ENCODE data around the gene POU2AF2.

DNA sequence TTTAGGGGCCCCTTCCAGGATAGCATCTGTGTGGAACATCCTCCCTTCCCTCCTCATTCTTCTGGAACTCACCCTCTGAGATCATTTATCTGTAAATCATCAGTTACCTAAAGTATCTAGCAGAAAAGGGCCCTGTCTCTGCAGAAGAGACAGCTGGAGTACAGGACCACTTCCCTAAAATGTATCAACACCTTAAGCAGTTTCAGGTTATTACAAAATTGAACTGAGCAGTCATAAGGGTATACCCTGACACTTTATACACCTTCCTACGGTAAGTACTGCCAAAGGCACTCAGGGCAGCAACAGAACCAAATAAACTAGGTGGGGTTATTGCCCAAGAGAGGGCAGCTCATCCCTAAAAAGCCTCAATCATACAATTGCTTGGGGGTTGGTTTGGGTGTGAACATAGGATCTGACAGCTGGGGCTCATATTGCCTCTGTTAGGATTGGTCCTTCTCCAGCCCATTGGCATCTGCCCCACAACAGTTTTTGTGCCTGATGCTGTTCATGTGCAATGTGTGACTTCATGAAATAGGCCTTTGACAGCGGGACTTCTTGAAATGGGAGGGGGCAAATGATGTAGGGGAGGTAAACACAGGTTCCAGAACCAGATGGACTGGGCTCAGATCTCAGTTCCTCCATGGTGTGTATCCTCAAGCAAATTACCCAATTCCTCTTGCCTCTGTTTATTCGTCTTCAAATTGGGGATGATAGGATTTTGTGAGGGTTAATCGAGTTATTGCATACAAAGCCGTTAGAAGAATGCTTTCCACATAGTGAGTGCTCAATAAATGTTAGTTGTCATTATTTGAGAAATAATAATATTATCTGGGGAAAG lies 55.7 kb downstream of the POU2AF2 start:
- TF ChIP-seq, protein P1, sequence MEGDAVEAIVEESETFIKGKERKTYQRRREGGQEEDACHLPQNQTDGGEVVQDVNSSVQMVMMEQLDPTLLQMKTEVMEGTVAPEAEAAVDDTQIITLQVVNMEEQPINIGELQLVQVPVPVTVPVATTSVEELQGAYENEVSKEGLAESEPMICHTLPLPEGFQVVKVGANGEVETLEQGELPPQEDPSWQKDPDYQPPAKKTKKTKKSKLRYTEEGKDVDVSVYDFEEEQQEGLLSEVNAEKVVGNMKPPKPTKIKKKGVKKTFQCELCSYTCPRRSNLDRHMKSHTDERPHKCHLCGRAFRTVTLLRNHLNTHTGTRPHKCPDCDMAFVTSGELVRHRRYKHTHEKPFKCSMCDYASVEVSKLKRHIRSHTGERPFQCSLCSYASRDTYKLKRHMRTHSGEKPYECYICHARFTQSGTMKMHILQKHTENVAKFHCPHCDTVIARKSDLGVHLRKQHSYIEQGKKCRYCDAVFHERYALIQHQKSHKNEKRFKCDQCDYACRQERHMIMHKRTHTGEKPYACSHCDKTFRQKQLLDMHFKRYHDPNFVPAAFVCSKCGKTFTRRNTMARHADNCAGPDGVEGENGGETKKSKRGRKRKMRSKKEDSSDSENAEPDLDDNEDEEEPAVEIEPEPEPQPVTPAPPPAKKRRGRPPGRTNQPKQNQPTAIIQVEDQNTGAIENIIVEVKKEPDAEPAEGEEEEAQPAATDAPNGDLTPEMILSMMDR (IDR thresholded peaks at IDR 0.05; ENCODE audit: poor library complexity): no peak
- TF ChIP-seq EZH2phosphoT487 (IDR thresholded peaks at IDR 0.05; ENCODE audit: low read depth, severe bottlenecking, unreplicated experiment): no peak

All from hepatocyte (in vitro differentiated cells).